ENCODE results near the gene C14orf119. TPM values are rescaled to one million over a fixed set of nuclear protein-coding genes. Genes with fewer than 3 reads are reported as not detected.

Gene C14orf119
- total and polyA plus RNA-seq, 9 of the 15 experiments (the other 6 are each of a cell fraction or from before 2014, with no cell fraction given), result 36.7 to 251 (median 51.8) TPM

GRCh38 chr14:23146351-23146910 lies 51.1 kb downstream of the C14orf119 start (continued):
- peak; percentile 74 for TF ChIP-seq MITF (IDR thresholded peaks at IDR 0.05)
- peak; percentile 48; the same call in 1 of the 2 replicates for TF ChIP-seq HINFP (tag; conservative IDR thresholded peaks at IDR 0.05; ENCODE audit: low read depth)
- peak in 1 of 2 experiments; percentile 37; a peak in 1 of 4 replicates for TF ChIP-seq MLLT1 (IDR thresholded peaks at IDR 0.05)
- no peak for TF ChIP-seq TCF15 (CRISPR knock-in tag; IDR thresholded peaks at IDR 0.05)
- peak; percentile 62 for TF ChIP-seq BRD9 (IDR thresholded peaks at IDR 0.05; ENCODE audit: low read depth, partially characterized antibody)
- TF ChIP-seq HMBOX1 (IDR thresholded peaks at IDR 0.05), result peak; percentile 89
- TF ChIP-seq ETS1 (conservative IDR thresholded peaks at IDR 0.05; ENCODE audit: control insufficient read depth, low read depth, low read length), result no peak
- peak; percentile 87 to 99 for TF ChIP-seq ARNT (IDR thresholded peaks at IDR 0.05)
- TF ChIP-seq CHAMP1 (IDR thresholded peaks at IDR 0.05), result peak; percentile 94
- peak; percentile 53; the same call in 1 of the 2 replicates for TF ChIP-seq ARID3A (IDR thresholded peaks at IDR 0.05; ENCODE audit: borderline replicate concordance, low read depth, low read length)
- peak; percentile 90 for TF ChIP-seq ZNF583 (CRISPR knock-in tag; IDR thresholded peaks at IDR 0.05)
- no peak for TF ChIP-seq CREB5 (CRISPR knock-in tag; IDR thresholded peaks at IDR 0.05)

Data from K562 (cell line).